AG10803 (cell line): ENCODE data around the gene SHC3.

ENCODE experiments used
- DNase-seq: peaks from one replicate; pipeline ENCODE4 v3.0.0; 2010; ENCODE audit warnings: low read depth
- H3K4me3 ChIP-seq: 2 replicates; pipeline ENCODE4 v1.5.1; 2011; ENCODE audit warnings: mild to moderate bottlenecking, low read length, control low read depth
- CTCF ChIP-seq: conservative IDR thresholded peaks from 2 replicates; pipeline ENCODE4 v1.5.1; 2011; ENCODE audit warnings: mild to moderate bottlenecking, low read length, control low read depth, inconsistent platforms

The SHC3 gene

GRCh38 chr9:88960632-88961031, 218.0 kb downstream of the SHC3 start:
- no peak overlapping the region for H3K4me3 ChIP-seq
- TF ChIP-seq CTCF, result no peak
- no peak for DNase-seq

- no peak for DNase-seq
- H3K4me3 ChIP-seq, result no peak overlapping the region
Observed at GRCh38 chr9:88959727-88960469, 218.7 kb downstream of the SHC3 start.

GRCh38 chr9:88957526-88957925, 221.1 kb downstream of the SHC3 start:
- TF ChIP-seq CTCF, result no peak
- H3K4me3 ChIP-seq, result no peak overlapping the region
- DNase-seq, result no peak

More at GRCh38 chr9:88959727-88960469, 218.7 kb downstream of the SHC3 start:
- no peak for TF ChIP-seq CTCF
